Activated CD4-positive, CD25-positive, alpha-beta regulatory T cell (primary cell): ENCODE results near the gene MEIS2.

ENCODE experiments used
- DNase-seq, 4 experiments: peaks; one replicate each; lab custom pipeline; 2025; lab: John Stamatoyannopoulos, UW

MEIS2 gene

GRCh38 chr15:37100109-37100965 is at the start of gene MEIS2:
MEIS2 (minus strand) TSS chr15:37100549; CDS start chr15:37099466, 1,083 bp downstream.
- no peak for DNase-seq

GRCh38 chr15:37149146-37149545 is 48.8 kb upstream of the MEIS2 start:
- no peak for DNase-seq

- DNase-seq, result no peak
Observed at GRCh38 chr15:37148714-37149113, 48.4 kb upstream of the MEIS2 start.

- DNase-seq, result no peak
Observed at GRCh38 chr15:37143351-37143750, 43.0 kb upstream of the MEIS2 start.

GRCh38 chr15:37142371-37142770 is 42.0 kb upstream of the MEIS2 start:
- no peak for DNase-seq

- DNase-seq, result no peak
Observed at GRCh38 chr15:37140531-37141058, 40.2 kb upstream of the MEIS2 start.

GRCh38 chr15:37138591-37139215 is 38.4 kb upstream of the MEIS2 start:
- no peak for DNase-seq

- no peak for DNase-seq
Observed at GRCh38 chr15:37137221-37137620, 36.9 kb upstream of the MEIS2 start.

GRCh38 chr15:37136666-37137065 is 36.3 kb upstream of the MEIS2 start:
- DNase-seq, result no peak

GRCh38 chr15:37135225-37135624 is 34.9 kb upstream of the MEIS2 start:
- DNase-seq, result no peak

GRCh38 chr15:37134699-37135131 is 34.4 kb upstream of the MEIS2 start:
- no peak for DNase-seq

GRCh38 chr15:37134244-37134643 is 33.9 kb upstream of the MEIS2 start:
- no peak for DNase-seq

GRCh38 chr15:37133602-37134001 is 33.3 kb upstream of the MEIS2 start:
- no peak for DNase-seq

- DNase-seq, result no peak
Observed at GRCh38 chr15:37132826-37133417, 32.6 kb upstream of the MEIS2 start.

- DNase-seq, result no peak
Observed at GRCh38 chr15:37131621-37132020, 31.3 kb upstream of the MEIS2 start.

- no peak for DNase-seq
Observed at GRCh38 chr15:37130356-37130755, 30.0 kb upstream of the MEIS2 start.

- DNase-seq, result no peak
Observed at GRCh38 chr15:37125143-37125542, 24.8 kb upstream of the MEIS2 start.

- DNase-seq, result no peak
Observed at GRCh38 chr15:37124331-37124730, 24.0 kb upstream of the MEIS2 start.

- no peak for DNase-seq
Observed at GRCh38 chr15:37122703-37123102, 22.4 kb upstream of the MEIS2 start.

- DNase-seq, result no peak
Observed at GRCh38 chr15:37121492-37121891, 21.1 kb upstream of the MEIS2 start.

- DNase-seq, result no peak
Observed at GRCh38 chr15:37117030-37117429, 16.7 kb upstream of the MEIS2 start.

GRCh38 chr15:37115538-37115937 is 15.2 kb upstream of the MEIS2 start:
- no peak for DNase-seq
